ENCODE results near the gene CSAD.
"Not testable (repeated sequence)": the region's sequence is repeated elsewhere in the genome, so short reads cannot be mapped to it uniquely, and the experiment has no call there.

The CSAD gene

DNA sequence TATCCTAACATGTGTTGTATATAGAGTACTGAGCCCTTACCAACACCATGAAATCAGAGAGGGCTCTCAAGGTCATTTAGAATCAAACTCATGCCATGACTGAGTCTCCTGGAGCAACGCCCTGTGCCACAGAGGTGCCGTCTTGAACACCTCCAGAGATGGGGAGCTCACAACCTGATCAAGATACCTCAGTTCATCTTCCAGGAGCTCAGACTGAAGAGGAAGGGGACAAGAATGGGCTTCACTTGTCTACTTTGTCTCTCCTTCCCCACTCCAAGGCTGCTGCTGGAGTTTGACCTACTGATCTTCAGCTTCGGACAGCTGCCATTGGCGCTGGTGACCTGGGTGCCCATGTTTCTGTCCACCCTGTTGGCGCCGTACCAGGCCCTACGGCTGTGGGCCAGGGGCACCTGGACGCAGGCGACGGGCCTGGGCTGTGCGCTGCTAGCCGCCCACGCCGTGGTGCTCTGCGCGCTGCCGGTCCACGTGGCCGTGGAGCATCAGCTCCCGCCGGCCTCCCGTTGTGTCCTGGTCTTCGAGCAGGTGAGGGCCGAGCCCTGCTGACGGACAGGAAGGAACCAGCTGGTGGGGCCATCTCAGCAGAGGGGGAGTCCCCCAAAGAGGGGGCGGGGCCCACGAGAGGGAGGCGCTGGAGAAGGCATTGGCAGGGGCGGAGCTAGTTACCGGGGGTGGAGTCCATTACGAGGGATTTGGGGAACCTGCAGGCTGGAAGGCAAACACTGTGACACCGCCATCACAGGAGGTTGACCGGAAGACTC is 65.4 kb downstream of the CSAD start:
- Histone ChIP-seq H3K9me3 (ENCODE audit: control insufficient read depth in 5 of 5, low read length in 5 of 5) (no peaks in the 10 kb centered on the region), H3K4me3 (ENCODE audit: low read depth in 1 of 5, low read length in 5 of 5) (no peak overlapping the region), H3K9ac (ENCODE audit: low read length in 5 of 5) (no peak overlapping the region), H3K27ac (ENCODE audit: low read depth, low read length) (no peak overlapping the region), H3K27me3 (ENCODE audit: control insufficient read depth in 5 of 5, insufficient read depth in 4 of 5, low read length in 5 of 5) (peaks cover 0 to 2% (median 0%) of the 10 kb centered on the region in 5 donors), H3K36me3 (ENCODE audit: control insufficient read depth in 5 of 5, insufficient read depth in 5 of 5, low read length in 5 of 5) (no peaks in the 10 kb centered on the region), H3K4me1 (ENCODE audit: control insufficient read depth in 5 of 5, insufficient read depth in 5 of 5, low read length in 5 of 5) (peaks cover 0 to 3% (median 0%) of the 10 kb centered on the region in 5 donors)

DNA sequence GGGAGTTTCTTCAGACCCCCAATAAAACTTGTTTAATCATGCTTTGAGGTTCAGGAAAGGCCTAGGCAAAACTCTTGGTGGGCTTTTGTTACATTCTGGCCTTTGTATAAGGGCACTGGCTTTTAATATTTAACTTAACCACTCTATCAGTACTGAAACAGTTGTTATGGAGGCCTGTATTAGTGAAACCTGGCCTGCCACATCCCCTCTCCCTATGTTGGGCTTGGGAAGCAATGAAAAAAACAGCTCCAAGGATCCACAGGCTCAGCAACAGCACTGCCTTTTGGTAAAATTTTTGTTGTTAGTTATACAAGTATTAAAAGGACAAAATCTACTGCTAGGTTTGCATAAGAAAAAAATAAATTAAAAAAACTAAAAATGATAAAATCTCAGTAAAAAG is 66.8 kb downstream of the CSAD start:
- Histone ChIP-seq H3K9me3 (ENCODE audit: control insufficient read depth in 5 of 5, low read length in 5 of 5) (no peaks in the 10 kb centered on the region), H3K4me3 (ENCODE audit: low read depth in 1 of 5, low read length in 5 of 5) (no peak overlapping the region), H3K9ac (ENCODE audit: low read length in 5 of 5) (no peak overlapping the region), H3K27ac (ENCODE audit: low read depth, low read length) (no peak overlapping the region), H3K27me3 (ENCODE audit: control insufficient read depth in 5 of 5, insufficient read depth in 4 of 5, low read length in 5 of 5) (peaks cover 0 to 2% (median 0%) of the 10 kb centered on the region in 5 donors), H3K36me3 (ENCODE audit: control insufficient read depth in 5 of 5, insufficient read depth in 5 of 5, low read length in 5 of 5) (no peaks in the 10 kb centered on the region), H3K4me1 (ENCODE audit: control insufficient read depth in 5 of 5, insufficient read depth in 5 of 5, low read length in 5 of 5) (peaks cover 0 to 3% (median 0%) of the 10 kb centered on the region in 5 donors)

DNA sequence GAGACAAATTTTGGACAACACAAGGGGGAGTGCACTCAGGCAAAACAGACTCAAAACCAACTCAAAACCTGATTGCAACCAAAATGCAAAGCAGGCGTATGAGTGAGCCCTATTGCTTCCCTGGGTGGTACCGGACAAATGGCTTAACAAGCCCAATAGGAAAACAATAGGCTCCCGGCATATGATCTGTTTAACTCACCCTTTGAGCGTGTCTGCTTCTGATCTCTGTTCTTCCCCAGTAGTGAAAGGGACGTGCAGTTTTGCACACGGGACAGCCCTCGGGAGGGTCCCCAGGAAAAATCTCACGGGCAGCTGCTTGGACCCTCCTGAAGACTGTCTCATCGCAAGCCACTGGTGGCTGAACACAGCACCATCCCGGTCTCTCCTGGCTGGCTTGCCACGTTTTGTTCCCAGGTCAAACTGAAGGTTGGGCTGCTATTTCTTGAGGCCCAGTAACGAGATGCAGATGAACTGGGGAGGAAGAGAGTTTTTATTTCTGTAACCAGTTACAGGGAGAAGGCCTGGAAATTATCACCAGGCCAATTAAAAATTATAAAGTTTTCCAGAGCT is 67.5 kb downstream of the CSAD start:
- no peak overlapping the region for H3K9ac ChIP-seq (ENCODE audit: low read length in 5 of 5)
- H3K9me3 ChIP-seq (ENCODE audit: control insufficient read depth in 5 of 5, low read length in 5 of 5) = no peaks in the 10 kb centered on the region
- no peak overlapping the region for H3K27ac ChIP-seq (ENCODE audit: low read depth, low read length)
- H3K36me3 ChIP-seq (ENCODE audit: control insufficient read depth in 5 of 5, insufficient read depth in 5 of 5, low read length in 5 of 5) = no peaks in the 10 kb centered on the region
- H3K4me1 ChIP-seq (ENCODE audit: control insufficient read depth in 5 of 5, insufficient read depth in 5 of 5, low read length in 5 of 5) = peaks cover 0 to 3% (median 0%) of the 10 kb centered on the region in 5 donors
- H3K27me3 ChIP-seq (ENCODE audit: control insufficient read depth in 5 of 5, insufficient read depth in 4 of 5, low read length in 5 of 5) = no peaks in the 10 kb centered on the region
- no peak overlapping the region for H3K4me3 ChIP-seq (ENCODE audit: low read depth in 1 of 5, low read length in 5 of 5)

DNA sequence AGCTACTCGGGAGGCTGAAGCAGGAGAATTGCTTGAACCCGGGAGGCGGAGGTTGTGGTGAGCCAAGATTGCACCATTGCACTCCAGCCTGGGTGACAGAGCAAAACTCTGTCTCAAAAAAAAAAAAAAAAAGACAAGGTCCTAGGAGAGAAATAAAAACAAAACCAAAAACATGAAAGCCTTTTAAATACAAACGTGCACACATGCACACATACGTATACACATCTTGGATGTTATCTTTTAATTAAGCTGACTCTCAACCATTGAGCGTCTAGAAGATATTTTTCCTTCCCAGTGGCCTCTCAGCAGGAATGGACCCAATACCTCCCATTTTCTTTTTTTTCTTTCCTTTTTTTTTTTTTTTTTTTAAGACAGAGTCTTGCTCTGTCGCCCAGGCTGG is 68.3 kb downstream of the CSAD start:
- not testable (repeated sequence) for H3K9me3 ChIP-seq (ENCODE audit: control insufficient read depth in 5 of 5, low read length in 5 of 5); H3K4me3 ChIP-seq (ENCODE audit: low read depth in 1 of 5, low read length in 5 of 5)

More for the DNA sequence above, 68.3 kb downstream of the CSAD start:
- H3K27ac ChIP-seq (ENCODE audit: low read depth, low read length); H3K9ac ChIP-seq (ENCODE audit: low read length in 5 of 5); H3K4me1 ChIP-seq (ENCODE audit: control insufficient read depth in 5 of 5, insufficient read depth in 5 of 5, low read length in 5 of 5); H3K36me3 ChIP-seq (ENCODE audit: control insufficient read depth in 5 of 5, insufficient read depth in 5 of 5, low read length in 5 of 5); H3K27me3 ChIP-seq (ENCODE audit: control insufficient read depth in 5 of 5, insufficient read depth in 4 of 5, low read length in 5 of 5): not testable (repeated sequence)

All from subcutaneous abdominal adipose tissue (tissue), 5 donors.